Measurements from ENCODE around the gene GJD4.

The GJD4 gene

DNA sequence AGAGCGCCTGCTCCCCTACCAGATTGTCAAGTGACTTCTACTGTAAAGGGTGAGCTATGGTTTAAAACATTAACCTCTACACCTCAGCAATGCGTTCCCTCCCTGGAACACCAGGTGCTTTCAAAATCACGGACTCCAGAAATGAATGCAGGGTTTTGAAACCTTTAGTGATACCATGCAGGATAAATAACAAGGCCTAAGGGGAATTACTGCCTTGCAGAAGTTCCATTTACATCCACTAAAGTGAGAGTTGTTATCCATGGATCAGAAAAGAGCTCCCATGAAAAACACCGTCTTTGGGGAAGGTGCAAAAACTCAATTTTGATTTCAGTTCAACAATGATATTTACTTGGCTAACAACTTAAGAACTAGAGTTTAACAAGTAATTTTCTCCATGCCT, 33.0 kb downstream of the GJD4 start:
- TF ChIP-seq, protein P1, sequence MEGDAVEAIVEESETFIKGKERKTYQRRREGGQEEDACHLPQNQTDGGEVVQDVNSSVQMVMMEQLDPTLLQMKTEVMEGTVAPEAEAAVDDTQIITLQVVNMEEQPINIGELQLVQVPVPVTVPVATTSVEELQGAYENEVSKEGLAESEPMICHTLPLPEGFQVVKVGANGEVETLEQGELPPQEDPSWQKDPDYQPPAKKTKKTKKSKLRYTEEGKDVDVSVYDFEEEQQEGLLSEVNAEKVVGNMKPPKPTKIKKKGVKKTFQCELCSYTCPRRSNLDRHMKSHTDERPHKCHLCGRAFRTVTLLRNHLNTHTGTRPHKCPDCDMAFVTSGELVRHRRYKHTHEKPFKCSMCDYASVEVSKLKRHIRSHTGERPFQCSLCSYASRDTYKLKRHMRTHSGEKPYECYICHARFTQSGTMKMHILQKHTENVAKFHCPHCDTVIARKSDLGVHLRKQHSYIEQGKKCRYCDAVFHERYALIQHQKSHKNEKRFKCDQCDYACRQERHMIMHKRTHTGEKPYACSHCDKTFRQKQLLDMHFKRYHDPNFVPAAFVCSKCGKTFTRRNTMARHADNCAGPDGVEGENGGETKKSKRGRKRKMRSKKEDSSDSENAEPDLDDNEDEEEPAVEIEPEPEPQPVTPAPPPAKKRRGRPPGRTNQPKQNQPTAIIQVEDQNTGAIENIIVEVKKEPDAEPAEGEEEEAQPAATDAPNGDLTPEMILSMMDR (IDR thresholded peaks at IDR 0.05; ENCODE audit: low read depth, low read length), result no peak
- DNase-seq (ENCODE audit: low read depth in 2 of 2), result no peak
- no peak overlapping the region for H3K4me3 ChIP-seq (replicated peaks in 1 of 2; ENCODE audit: low read depth in 2 of 2, low read length in 2 of 2)

DNA sequence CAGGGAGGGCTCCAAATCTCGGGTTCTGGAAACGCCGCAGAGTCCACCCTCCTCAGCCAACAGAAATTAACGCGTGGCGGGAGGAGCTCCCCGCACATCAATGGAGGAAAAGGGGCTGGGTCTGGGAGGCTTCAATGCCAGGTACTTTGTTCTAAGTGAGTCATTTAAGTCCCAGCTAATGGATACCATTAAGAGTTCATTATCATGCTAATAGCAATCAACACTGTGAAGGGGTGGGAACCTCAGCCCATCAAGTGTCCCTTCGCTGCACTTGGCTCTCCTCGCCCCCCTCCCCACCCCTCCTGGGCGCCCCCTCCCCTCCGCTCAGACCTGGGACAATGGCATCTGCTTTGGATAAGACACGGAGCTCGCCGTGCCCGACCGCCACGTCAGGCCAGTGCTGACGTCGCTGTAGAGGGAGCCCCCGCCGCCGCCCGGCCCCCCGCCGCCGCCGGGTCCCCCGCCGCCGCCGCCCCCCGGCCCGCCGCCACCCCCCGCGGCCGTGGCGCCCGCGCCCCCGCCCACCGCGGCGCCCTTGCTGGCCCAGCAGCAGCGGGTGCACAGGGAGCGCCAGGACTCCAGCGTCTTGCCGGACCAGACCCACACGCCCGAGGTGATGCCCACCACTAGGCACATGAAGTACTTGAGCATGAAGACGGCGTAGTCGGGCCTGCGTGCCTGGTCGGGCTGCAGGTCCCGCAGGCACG, 34.0 kb downstream of the GJD4 start:
- TF ChIP-seq, protein P1 (IDR thresholded peaks at IDR 0.05; ENCODE audit: low read depth, low read length), result no peak
- H3K4me3 ChIP-seq (replicated peaks in 1 of 2; ENCODE audit: low read depth in 2 of 2, low read length in 2 of 2), result peak overlapping the region; percentile 58 to 65
- DNase-seq (ENCODE audit: low read depth in 2 of 2), result no peak

DNA sequence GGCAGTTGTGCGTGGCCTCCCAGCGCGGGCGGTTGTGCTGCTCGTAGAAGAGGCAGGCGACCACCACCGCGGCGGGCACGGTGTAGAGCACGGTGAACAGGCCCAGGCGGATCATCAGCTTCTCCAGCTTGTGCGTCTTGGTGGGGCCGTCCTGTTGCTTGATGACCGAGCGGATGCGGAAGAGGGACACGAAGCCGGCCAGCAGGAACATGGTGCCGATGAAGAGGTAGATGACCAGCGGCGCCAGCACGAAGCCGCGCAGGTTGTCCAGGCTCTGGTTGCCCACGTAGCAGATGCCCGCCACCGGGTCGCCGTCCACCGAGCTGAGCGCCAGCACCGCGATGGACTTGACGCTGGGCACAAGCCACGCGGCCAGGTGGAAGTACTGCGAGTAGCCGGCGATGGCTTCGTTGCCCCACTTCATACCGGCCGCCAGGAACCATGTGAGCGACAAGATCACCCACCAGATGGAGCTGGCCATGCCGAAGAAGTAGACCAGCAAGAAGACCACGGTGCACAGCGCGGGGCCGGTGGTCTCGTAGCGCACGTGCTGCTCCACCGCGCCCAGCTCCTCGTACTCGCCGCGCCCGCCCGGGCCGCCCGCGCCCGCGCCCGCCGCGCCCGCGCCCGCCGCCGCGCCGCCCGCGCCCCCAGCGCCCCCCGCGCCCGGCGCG, 34.7 kb downstream of the GJD4 start:
- peak overlapping the region; percentile 58 to 65 for H3K4me3 ChIP-seq (replicated peaks in 1 of 2; ENCODE audit: low read depth in 2 of 2, low read length in 2 of 2)
- TF ChIP-seq, protein P1 (IDR thresholded peaks at IDR 0.05; ENCODE audit: low read depth, low read length), result peak; percentile 27
- DNase-seq (ENCODE audit: low read depth in 2 of 2), result peak; percentile 43

DNA sequence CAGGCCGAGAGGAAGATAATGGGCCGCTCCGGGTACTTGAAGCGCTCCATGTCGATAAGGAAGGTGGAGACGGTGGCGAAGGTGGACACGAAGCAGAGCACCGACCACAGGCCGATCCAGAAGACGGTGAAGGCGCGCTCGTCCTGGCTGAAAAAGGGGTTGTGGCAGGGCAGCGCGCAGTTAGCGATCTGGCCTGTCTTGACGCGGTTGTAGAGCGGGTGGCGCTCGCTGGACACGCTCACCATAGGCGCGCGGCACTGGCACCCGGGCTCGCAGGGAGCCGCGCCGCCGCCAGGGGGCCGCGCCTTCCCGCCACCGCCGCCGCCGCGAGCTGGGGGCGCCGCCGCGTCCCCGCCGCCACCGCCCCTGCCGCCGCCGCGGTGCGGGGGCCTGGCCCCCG, 35.3 kb downstream of the GJD4 start:
- peak; percentile 76 to 81 for DNase-seq (ENCODE audit: low read depth in 2 of 2)
- TF ChIP-seq, protein P1 (IDR thresholded peaks at IDR 0.05; ENCODE audit: low read depth, low read length), result no peak
- H3K4me3 ChIP-seq (replicated peaks in 1 of 2; ENCODE audit: low read depth in 2 of 2, low read length in 2 of 2), result peak overlapping the region; percentile 58 to 73

DNA sequence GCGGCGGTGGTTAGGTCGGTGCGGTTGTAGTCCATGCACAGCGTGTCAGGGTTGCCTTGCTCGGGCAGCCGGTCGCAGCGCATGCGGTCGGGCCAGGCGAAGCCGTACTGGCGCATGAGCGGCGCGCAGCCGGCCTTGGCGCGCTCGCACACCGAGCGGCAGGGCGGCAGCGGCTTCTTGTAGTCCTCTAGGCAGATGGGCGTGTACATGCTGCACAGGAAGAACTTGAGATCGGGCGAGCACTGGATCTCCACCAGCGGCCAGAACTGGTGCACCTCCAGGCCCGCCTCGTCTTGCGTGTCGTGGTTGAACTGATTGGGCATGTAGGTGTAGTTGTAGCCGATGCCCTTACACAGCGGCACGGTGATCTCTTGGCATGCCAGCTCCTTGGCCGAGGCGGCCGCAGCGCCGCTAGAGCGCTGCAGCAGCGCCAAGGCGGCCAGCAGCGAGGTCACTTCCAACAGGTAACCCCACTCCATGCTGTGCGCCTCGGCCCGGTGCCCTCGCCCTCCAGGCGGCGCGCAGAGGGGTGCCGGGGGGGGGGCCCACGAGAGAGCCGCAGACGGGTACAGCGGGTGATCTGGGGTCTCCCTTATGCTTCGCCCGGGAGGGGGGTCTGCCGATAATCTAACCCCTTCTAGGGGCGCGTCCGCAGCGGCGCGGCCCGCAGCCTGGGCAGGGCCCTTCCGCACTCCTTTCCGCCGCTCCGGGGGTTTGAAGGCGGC, 36.0 kb downstream of the GJD4 start:
- peak; percentile 86 to 88 for DNase-seq (ENCODE audit: low read depth in 2 of 2)
- TF ChIP-seq, protein P1 (IDR thresholded peaks at IDR 0.05; ENCODE audit: low read depth, low read length), result no peak
- peak overlapping the region; percentile 67 to 73 for H3K4me3 ChIP-seq (replicated peaks in 1 of 2; ENCODE audit: low read depth in 2 of 2, low read length in 2 of 2)

DNA sequence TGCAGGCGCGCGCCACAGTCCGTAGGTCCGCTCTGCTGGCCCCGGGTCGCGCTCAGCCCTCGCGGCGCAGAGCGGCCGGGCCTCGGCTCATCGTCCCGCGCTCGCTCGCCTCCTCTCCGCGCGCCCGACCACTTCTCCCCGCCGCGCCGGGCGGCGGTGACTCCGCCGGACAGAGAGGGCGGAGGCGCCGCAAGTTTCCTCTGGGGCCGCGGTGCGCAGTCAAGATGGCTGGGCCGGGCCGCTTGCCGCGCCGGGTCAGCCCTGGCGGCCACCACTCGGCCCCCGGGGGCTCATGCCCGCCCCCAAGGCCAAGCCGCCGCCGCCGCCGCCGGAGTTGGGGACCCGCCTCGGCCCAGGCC, 36.5 kb downstream of the GJD4 start:
- TF ChIP-seq, protein P1 (IDR thresholded peaks at IDR 0.05; ENCODE audit: low read depth, low read length), result no peak
- peak overlapping the region; percentile 67 to 73 for H3K4me3 ChIP-seq (replicated peaks in 1 of 2; ENCODE audit: low read depth in 2 of 2, low read length in 2 of 2)
- peak; percentile 46 to 49 for DNase-seq (ENCODE audit: low read depth in 2 of 2)

Measured in cardiac fibroblast (primary cell).